GM10847 (cell line): ENCODE results near the gene SCGB2B2.

Source experiments
- POLR2A ChIP-seq: IDR thresholded peaks from 2 replicates; pipeline ENCODE4 v1.6.1; 2011; ENCODE audit not compliant: insufficient read length; ENCODE audit errors: extremely low read depth

The SCGB2B2 gene

DNA sequence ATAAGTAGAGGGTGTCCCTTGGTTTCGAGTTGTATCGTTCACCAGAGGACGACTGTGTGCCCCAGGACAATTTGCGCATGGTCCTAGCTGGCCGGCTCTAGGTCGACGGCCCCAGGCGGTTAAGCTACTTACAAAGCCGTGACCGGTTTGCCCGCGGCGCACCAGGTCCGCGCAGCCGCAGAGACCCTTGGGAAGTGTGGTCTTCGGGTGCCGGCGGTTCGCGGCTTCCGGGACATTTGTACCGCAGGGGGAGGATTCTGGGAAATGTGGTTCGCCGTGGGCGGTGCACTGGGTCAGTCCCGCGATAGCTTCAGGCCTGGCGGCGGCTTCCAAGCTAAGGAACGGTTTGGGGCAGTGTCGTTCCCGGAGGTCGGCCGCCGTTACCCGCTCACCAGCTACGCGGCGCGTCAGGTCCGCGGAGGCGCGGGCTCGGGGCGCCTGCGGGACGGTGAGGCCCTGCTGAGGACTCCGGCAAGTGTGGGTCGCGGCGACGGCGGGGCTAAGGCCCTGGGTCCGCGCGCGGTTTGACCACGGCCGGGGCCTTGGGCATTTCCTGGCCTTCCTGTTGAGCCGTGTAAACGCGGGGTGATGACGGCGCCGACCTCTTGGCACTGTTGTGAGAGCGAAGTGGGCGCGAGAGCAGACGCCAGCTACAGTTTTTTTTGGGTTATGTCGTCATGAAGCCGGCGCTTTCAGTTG lies 576 bp upstream of the SCGB2B2 start, which contains the start of gene ZNF302:
Gene ZNF302, plus strand, starts transcription at position 293 of the 699 bp plus-strand sequence. CDS start 1,127 bp downstream, outside the sequence.
- TF ChIP-seq POLR2A = peak; percentile 80

DNA sequence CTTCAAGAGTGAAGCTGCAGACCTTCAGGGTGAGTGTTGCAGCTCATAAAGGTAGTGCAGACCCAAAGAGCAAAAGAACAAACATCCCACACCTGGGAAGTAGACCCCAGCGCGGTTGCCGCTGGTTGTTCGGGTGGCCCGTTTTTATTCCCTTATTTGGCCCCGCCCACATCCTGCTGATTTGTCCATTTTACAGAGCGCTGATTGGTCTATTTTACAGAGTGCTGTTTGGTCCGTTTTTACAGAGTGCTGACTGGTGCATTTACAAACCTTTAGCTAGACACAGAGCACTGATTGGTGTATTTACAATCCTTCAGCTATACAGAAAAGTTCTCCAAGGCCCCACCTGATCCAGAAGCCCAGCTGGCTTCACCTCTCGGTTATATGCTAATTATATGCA lies 1.0 kb downstream of the SCGB2B2 start:
- no peak for TF ChIP-seq POLR2A

DNA sequence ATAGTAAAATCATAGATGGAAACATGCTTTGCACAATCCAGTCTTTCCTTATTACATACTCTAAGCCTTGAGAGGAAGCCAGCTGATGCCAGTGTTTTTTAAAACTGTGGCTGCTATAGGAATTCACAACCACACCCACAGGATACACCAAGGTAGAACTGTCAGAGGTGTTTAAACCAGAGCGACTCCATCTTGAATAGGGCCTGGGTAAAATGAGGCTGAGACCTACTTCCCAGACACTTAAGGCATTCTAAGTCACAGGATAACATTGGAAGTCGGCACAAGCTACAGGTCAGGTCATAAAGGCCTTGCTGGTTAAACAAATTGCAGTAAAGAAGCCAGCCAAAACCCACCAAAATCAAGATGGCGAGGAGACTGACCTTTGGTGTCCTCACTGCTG lies 1.7 kb downstream of the SCGB2B2 start:
- no peak for TF ChIP-seq POLR2A

DNA sequence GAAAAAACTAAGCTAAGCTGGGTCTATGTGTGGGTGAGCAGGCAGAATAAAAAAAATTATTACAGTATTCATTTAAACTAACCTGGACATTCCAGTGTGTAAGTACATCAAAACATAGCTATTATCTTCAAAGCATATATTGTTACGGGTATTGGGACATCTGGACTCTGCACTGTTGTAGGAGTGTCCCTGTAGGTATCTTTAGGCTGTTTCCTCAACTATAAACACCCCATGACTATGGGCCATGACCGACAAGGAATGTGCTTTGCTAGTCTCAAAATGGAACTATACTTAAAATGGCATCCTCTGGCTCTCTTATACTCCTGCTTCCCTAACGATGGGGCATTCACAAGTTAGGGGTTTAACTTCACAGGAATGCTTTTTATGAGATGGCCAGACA lies 3.4 kb downstream of the SCGB2B2 start:
- TF ChIP-seq POLR2A = no peak

DNA sequence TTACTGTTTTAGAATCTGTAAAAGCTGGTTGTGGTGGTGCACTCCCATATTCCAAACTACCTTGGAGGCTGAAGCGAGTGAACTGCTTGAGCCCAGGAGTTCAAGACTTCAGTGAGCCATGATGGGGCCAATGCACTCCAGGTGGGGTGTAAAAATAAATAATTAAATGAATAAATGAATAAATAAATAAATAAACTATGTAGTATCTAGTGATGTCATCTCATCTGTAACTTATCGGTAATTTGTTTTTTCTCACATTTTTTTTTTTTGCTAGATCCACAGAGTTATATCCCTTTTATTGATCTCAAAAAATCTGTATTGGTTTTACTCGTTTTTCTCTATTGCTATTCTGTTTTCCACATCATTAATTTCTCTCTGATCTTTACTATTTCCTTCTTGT lies 5.0 kb downstream of the SCGB2B2 start:
- no peak for TF ChIP-seq POLR2A

DNA sequence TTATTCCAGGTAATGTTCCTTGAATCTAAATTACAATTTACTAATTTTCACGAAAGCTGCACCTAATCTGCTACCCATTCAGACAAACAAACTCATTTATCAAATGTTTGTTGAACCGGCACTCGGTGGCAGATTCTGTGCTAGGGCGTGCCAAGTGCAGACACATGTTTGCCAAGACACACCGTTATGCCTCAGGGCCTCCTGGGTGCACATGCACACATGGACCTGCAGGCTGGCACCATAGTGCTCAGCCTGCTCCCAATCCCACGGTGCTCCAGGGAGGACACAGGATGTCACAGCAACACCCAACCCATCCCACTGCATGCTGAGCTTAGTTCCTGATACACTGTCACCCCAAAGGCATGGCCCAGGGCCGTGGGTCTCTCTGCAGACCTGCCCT lies 7.7 kb downstream of the SCGB2B2 start:
- no peak for TF ChIP-seq POLR2A

DNA sequence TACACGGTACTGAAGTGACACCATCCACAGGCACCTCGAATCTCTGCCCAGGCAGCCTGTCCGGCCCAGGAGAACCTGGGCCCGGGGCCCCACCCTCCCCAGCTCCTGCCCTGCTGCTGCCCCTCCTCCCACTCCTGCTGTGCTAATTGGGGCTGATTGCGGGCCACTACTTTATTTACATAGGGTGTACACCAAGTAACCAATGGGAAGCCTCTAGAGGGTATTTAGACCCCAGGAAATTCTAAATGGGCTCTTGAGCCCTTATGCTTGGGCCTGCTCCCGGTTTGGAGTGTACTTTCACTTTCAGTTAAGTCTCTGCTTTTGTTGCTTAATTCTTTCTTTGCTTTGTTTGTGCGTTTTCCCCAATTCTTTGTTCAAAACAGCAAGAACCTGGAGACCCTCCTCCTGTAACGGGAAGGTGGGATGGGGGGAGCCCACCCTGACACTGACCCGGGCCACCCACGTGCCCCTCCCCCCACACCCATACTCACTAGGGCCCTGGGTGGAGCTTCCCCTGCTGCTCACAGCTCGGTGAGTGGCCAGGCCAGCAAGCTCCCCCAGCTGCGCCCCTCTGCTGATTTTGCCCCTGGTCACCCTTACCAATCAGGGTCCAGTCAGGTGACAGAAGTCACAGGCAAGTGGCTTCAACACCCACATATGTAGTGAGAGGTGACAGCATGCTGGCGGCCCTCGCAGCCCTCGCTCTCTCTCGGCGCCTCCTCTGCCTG lies 9.4 kb downstream of the SCGB2B2 start:
- no peak for TF ChIP-seq POLR2A

DNA sequence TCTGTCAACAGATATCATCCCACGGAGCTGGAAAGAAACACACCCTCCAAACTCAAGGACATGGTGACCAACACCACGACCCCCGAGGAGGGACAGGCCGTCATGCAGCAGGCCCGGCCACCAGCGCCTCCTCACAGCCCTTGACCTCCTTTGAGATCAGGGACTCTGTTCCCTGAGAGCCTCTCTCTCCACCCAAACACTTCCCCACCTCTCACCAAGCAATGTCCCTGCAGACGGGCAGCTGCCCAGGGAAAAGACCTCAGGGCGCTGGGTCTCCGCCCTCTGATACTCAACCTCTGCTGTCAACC lies 10.0 kb downstream of the SCGB2B2 start:
- TF ChIP-seq POLR2A = no peak

DNA sequence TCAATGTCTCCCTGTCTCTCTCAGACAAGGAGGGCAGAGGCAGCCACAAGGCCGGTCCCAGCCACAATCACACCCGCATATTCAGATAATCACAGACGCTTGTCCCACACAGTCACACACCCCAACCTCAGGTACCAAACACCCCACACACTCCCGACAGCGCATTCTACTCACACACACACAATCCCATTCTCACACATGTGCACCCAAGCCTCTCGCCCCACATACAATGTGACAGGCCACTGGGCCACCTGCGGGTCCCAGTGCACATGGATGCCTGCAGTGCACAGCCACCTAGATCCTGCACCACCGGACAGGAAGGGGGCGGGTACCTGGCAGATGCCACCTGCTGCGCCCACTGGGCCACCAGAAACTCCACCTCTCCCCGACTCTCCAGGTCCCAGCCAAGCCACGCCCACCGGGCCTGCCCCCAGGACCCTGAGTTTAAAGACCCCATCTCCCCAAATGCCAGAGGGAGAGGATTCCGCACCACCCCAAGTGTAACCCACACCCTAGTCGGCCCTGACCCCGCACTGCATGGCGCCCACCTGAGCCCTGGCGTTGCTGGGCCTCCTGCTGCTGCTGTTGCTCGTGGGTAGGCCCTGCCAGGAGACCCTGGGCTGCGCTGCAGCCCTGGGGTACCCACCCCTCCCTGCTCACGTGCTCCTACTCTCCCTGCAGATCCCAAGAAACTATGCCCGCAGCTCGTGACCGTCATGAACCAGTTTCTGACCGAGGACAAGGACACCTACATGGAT lies 10.6 kb downstream of the SCGB2B2 start:
- TF ChIP-seq POLR2A = no peak

DNA sequence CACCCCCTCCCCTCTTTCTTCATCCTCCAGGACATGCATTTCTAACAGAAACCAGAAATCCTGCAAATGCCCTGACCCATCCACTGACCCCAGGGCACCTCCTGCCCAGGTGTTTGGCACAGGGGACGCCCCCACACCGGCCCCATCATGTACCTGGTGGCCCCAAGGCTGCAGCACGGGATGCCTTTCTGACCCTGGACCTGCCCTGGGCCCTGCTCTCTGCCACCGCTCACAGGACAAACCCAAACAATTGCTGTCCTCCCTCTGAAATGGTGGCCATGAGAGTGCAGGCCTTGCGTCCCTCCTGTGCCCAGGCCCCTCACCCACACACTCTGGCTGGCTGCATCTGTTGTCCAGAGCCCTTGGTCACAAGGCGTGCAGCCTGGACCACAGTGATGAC lies 12.1 kb downstream of the SCGB2B2 start:
- no peak for TF ChIP-seq POLR2A

DNA sequence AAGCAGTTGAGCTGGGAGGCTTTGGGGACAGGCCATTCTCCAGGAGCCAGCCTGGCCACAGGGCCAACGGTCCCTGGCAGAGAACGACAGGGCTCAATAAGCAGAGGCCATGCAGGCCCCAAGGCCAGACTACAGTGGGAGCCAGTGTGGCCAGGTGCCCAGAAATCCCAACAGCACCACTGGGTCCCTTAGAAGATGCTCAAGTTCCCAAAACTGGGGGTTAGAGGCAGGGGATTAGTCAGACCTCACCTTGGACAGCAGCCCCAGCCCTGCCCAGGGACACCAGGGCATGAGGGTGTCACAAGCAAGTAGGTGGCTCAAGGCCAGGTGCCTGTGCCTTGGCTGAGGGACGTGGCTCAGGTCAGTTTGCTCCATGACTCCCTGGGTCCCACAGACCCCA lies 12.8 kb downstream of the SCGB2B2 start:
- no peak for TF ChIP-seq POLR2A

DNA sequence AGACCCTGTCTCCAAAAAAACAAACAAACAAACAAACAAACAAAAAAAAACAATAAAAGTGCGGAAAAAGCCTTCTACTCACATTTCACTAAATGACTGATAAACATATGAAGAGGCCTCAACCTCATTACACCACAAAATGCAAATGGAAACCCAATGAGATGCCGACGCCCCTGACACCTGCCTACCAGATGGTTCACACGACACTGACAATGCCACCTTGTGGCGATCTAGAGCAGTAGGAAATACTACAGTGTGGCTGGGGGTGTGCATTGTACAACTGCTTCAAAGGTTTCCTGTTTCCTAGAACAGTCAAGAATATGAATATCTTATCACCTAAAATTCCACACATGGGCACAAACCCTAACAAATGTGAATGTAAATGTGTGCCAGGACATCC lies 14.0 kb downstream of the SCGB2B2 start:
- TF ChIP-seq POLR2A = no peak

DNA sequence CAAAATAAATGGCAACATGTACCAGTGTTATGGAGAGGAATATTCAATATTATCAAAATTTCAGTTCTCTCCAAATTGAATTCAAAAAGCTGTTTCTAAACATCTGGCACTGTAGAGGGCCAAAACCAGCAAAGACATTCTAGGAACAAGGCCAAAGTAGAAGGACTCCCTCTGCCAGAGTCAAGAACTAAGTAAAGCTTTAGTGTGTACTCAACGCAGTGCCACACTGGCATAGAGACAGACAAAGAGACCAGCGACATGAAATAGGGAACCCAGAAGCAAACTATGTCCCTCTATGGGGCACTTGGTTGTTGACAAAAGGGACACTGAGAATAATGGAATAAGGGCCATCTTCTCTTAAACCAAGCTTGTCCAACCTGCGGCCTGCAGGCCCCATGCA lies 15.6 kb downstream of the SCGB2B2 start:
- TF ChIP-seq POLR2A = no peak

DNA sequence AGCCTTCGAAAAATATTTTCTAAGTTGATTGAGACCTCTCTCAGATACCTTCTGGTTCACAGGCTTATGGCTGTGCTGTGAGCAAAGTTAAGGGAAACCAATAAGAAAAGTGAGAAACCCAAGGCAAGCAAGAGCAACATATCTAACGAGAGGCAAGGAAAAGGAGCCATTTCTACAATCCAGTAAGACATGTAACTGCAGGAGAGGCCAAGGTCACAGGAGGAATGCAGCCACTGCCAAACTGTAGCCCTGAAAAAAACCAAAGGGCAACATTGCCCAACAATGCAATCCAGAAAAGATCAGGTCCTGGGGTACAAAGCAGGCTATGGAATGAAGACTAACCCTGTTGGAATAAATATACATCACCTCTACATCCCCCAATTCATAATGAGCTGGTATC lies 21.3 kb downstream of the SCGB2B2 start:
- TF ChIP-seq POLR2A = no peak

DNA sequence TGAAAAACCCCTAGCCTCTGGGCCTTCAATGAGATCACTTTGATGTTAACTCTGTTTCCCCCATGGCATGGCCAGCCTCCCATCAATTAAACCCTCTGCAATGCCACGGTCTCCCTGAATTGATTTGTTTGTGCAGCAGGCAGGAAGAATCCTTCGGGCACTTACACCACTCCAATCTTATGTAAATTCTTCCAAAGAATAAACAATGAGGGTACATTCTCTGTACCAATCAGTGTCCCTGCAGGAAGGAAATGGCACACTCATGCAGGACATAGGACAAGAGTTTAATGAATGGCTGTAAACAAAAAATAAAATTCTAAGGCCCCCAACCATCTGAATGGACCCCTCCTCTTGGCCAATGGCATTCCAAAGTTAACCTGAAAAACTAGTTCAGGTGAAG lies 22.2 kb downstream of the SCGB2B2 start:
- no peak for TF ChIP-seq POLR2A

DNA sequence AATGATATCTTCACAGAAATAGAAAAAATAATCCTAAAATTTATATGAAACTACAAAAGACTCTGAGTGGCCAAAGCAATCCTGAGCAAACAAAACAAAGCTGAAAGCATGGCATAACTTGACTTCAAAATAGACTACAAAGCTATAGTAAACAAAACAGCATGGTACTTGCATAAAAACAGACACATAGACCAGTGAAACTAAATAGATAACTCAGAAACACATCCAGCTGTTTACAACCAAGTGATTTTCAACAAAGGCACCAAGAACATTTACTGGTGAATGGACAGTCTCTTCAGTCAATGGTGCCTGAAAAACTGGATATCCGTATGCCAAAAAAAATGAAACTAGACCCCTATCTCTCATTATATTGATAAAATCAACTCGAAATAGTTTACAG lies 25.2 kb downstream of the SCGB2B2 start:
- TF ChIP-seq POLR2A = no peak
